Muscle layer of duodenum (tissue), 2 donors: ENCODE measurements around the gene RPL27A.
A peak's percentile ranks its signal among the peaks of the same experiment; 100 is the strongest.

Source experiments
- H3K27ac ChIP-seq: one replicate; pipeline ENCODE4 v1.7.0; 2013; ENCODE audit warnings: mild to moderate bottlenecking, low read length
- H3K27me3 ChIP-seq: one replicate; pipeline ENCODE4 v1.7.0; 2013; ENCODE audit warnings: low read depth, mild to moderate bottlenecking, control low read depth, low read length
- H3K36me3 ChIP-seq, 2 donors: one replicate each; pipeline ENCODE4 v1.7.0; 2013; ENCODE audit warnings: low read length in 2 of 2, control low read depth in 1 of 2, mild to moderate bottlenecking in 1 of 2; ENCODE audit not compliant: insufficient read depth in 2 of 2, control insufficient read depth in 1 of 2
- H3K4me1 ChIP-seq, 2 donors: one replicate each; pipeline ENCODE4 v1.7.0; 2013; ENCODE audit warnings: low read length in 2 of 2, mild to moderate bottlenecking in 2 of 2, control low read depth in 1 of 2, moderate library complexity in 1 of 2; ENCODE audit not compliant: insufficient read depth in 2 of 2, control insufficient read depth in 1 of 2
- H3K4me3 ChIP-seq, 2 donors: one replicate each; pipeline ENCODE4 v1.7.0; 2013; ENCODE audit warnings: low read length in 2 of 2, low read depth in 1 of 2, mild to moderate bottlenecking in 1 of 2
- H3K9me3 ChIP-seq, 2 donors: one replicate each; pipeline ENCODE4 v1.7.0; 2013; ENCODE audit warnings: low read length in 2 of 2, control low read depth in 1 of 2, mild to moderate bottlenecking in 1 of 2; ENCODE audit not compliant: control insufficient read depth in 1 of 2
- donor health status: healthy.

RPL27A gene

DNA sequence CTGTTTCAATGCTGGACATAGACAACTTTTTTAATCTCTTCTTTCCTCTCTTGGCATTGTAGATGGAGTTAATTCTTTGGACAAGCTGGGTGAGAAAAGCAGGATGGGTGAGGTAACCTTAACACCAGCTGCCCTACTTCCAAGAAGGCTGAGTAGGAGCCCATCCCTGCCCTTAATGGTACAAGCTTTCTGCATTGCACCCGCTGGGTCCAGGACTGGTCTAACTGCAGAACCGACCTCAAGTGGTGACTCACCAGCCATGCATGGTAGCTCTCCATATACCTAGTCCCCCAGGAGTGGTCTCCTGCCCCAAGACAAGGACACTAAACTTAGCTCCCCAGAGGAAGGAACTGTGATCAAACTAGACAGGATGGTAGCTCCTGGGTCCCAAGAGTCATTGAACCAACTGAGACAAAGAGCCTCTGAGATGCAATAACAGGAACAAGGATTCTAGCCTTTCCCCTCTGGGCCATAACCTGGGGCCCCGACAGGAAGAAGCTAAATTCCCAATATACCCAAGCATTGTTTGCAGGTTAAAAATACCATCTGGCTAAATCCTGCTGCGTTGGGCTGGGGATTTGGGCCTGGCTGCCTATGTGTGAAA is 32.1 kb downstream of the RPL27A start:
- Histone ChIP-seq H3K4me3 (no peak overlapping the region), H3K36me3 (peaks cover 24 to 38% of the 10 kb centered on the region in 2 donors), H3K4me1 (peaks cover 20 to 49% of the 10 kb centered on the region in 2 donors), H3K27ac (no peak overlapping the region), H3K27me3 (no peaks in the 10 kb centered on the region), H3K9me3 (no peaks in the 10 kb centered on the region)

DNA sequence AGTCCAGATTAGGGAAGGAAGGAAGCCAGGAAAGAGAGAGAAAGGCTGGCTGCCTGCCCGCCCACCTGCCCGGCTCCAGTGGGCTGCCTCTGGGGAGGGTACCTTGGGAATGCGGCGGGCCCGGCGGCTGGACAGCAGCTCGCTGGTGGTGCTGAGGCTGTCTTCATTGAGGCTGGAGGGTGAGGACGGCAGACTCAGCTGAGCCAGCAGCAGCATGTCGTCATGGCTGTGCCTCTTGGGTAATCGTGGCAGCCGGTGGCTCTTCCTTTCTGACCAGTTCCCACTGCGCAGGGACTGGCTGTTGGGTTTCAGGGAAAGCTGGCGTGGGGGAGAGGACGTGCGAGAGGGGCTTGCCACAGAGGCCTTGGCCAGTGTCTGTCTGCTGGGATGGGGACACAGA is 32.9 kb downstream of the RPL27A start:
- H3K27me3 ChIP-seq, result no peaks in the 10 kb centered on the region
- peaks cover 17 to 38% of the 10 kb centered on the region in 2 donors for H3K36me3 ChIP-seq
- peak overlapping the region in 1 of 2 donors; percentile 4 for H3K4me3 ChIP-seq
- H3K27ac ChIP-seq, result no peak overlapping the region
- H3K9me3 ChIP-seq, result no peaks in the 10 kb centered on the region
- H3K4me1 ChIP-seq, result peaks cover 26 to 56% of the 10 kb centered on the region in 2 donors

DNA sequence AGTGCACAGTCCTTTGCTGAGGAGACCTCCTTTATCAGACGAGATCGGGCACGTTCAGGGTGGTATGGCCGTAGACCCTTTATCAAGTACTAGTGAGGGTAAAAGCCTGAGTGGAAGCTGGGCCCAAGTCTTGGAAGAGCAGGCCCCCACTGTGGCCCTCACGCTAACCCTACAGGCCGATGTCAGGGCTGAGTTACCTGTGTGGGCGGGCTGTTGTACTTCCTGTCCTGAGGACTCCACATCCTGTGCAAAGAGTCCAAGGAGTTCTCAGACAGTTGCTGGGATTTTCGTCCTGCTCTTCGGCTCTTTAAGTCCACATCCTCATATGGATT is 34.9 kb downstream of the RPL27A start:
- peak overlapping the region; percentile 70 for H3K27ac ChIP-seq
- H3K9me3 ChIP-seq, result no peaks in the 10 kb centered on the region
- no peak overlapping the region for H3K4me3 ChIP-seq

DNA sequence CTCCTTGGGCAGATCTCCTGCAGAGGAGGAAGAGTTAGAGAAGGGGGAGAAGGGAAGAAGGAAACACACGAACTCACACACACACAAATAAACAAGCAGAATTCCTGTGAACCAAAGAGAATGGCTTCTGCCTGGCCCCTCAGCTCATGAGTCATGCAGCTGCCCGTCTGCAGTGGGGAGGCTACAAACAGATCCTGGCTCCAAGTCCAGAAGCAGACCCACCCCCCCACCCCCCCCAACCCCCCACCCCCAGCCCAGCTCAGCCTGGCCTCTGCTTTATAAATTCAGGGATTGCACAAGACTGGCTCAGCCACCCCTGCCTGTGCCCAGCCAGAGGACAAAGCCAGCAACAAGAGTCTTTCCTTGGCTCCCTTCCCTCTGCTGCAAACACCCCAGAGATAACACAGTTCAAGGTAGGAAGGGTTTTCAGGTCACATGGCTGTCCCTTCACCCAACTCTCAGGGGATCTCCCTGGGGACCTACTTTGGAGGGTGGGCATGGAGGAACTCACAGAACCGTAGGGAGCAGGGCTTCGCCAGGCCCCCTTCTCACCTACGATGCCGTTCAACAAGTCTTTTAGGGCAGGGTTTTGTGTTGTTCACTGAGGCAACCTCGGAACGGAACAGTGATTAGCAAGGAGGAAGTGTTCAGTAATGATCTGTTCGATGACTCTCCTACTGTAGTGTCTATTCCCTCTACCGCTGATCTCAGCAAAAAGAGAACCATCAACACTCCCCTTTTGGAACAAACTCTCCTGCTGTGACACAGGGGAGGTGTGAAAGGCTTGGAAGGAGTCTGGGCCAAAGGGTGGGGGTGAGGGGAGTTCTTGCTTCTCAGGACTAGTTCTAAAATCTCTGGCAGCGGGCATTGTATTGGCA is 35.5 kb downstream of the RPL27A start:
- Histone ChIP-seq H3K9me3 (no peaks in the 10 kb centered on the region), H3K27me3 (no peaks in the 10 kb centered on the region), H3K36me3 (peaks cover 9 to 26% of the 10 kb centered on the region in 2 donors), H3K4me1 (peaks cover 51 to 82% of the 10 kb centered on the region in 2 donors), H3K27ac (peak overlapping the region; percentile 95), H3K4me3 (peak overlapping the region; percentile 38 to 44)

More for the DNA sequence above, 34.9 kb downstream of the RPL27A start:
- Histone ChIP-seq H3K4me1 (peaks cover 45 to 76% of the 10 kb centered on the region in 2 donors), H3K27me3 (no peaks in the 10 kb centered on the region), H3K36me3 (peaks cover 9 to 32% of the 10 kb centered on the region in 2 donors)

DNA sequence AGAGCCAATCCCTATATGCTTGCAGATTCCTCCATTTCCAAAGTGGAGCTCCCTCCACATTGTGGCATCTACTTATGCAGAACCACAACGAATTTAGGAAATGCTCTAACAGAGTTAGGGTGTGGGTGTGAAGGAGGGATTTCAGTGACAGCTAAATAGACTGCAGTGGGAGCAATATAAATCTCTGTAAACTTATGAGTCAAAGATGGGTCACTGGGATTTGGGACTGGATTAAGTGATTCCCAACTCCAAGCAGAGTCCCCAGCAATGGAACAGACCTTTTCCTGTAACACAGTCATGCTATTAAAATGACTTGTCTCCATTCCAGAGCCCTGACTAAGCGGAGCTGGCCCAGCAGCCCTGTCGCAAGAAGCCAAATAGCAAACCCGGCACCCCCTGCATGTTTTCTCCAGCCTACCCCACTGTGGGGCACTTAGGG is 36.6 kb downstream of the RPL27A start:
- Histone ChIP-seq H3K9me3 (no peaks in the 10 kb centered on the region), H3K27me3 (no peaks in the 10 kb centered on the region), H3K4me1 (peaks cover 53 to 89% of the 10 kb centered on the region in 2 donors), H3K27ac (peak overlapping the region; percentile 95), H3K36me3 (peaks cover 8 to 18% of the 10 kb centered on the region in 2 donors), H3K4me3 (peak overlapping the region in 1 of 2 donors; percentile 44)

DNA sequence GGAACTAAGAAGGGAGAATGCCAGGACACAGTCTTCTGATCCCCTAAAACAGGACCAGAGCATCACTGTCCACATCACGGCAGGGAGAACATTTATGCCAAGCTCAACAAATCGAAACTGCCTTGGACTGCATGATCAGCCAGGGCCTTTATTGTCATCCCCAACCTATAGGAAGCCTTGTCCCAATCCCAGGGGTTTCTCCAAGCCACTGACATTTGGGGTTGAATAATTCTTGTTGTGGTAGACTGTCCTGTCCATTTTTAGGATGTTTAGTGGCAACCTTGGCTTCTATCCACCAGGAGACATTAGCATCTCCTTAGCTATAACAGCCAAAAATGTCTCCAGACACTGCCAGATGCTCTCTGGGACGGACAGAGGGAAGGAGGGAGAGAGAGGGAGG is 37.1 kb downstream of the RPL27A start:
- Histone ChIP-seq H3K27ac (peak overlapping the region; percentile 95), H3K36me3 (peaks cover 9 to 16% of the 10 kb centered on the region in 2 donors), H3K9me3 (no peaks in the 10 kb centered on the region), H3K4me3 (peak overlapping the region in 1 of 2 donors; percentile 15), H3K4me1 (peaks cover 53 to 87% of the 10 kb centered on the region in 2 donors), H3K27me3 (no peaks in the 10 kb centered on the region)

DNA sequence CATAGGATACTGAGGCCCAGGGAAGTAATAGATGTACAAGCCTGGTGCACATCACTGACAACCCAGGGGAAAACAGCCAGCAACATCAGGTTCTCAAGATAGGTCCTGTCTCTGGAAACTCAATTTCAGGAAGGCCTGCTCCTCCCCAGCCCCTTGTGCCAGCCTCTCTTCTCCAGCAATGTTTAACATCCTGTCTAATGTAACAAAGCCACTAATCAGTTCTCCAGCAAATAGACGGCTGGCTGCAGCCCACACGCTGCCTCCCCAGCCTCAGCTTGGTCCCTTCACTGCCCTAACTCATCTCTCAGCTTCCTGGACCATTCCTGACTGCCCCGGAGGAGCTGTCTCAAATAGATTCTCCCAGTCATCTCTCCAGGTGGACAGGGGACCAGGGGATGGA is 37.8 kb downstream of the RPL27A start:
- Histone ChIP-seq H3K9me3 (no peaks in the 10 kb centered on the region), H3K36me3 (peaks cover 12 to 13% of the 10 kb centered on the region in 2 donors), H3K27me3 (no peaks in the 10 kb centered on the region), H3K4me1 (peaks cover 53 to 81% of the 10 kb centered on the region in 2 donors), H3K27ac (peak overlapping the region; percentile 95), H3K4me3 (peak overlapping the region in 1 of 2 donors; percentile 15)

DNA sequence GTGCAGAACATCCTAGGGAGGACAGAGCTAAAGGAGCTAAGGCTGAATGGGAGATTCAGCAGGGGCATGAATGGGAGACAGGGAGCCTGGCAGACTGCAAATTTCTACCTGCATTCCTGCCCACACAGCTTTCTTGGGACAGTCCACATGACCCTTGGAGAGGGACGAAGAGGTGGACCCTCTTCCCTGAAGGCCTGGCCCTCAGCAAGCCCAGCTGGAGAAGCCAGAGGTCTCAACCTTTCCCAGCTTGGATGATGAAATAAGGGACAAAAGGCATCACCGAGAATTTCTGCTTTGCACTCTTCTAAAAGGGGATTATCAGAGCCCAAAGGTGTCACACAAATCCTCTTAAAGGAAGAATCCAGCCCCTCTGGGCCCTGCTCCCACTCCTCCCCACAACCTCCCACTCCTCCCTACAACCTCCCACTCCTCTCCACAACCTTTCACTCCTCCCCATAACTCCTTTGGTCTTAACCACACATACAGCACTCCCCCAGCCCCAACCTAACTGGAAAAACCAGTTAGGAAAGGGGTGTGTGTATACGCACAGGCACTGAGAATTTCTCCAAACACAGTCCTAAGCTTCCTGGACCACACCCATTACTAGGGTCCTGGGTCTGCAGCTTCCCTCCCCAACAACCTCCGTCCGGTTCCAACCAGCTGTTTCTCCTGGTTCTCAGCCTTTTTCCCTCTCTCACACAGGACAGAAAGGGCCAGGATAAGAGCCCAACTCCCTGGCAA is 38.4 kb downstream of the RPL27A start:
- H3K4me3 ChIP-seq, result peak overlapping the region in 1 of 2 donors; percentile 15

DNA sequence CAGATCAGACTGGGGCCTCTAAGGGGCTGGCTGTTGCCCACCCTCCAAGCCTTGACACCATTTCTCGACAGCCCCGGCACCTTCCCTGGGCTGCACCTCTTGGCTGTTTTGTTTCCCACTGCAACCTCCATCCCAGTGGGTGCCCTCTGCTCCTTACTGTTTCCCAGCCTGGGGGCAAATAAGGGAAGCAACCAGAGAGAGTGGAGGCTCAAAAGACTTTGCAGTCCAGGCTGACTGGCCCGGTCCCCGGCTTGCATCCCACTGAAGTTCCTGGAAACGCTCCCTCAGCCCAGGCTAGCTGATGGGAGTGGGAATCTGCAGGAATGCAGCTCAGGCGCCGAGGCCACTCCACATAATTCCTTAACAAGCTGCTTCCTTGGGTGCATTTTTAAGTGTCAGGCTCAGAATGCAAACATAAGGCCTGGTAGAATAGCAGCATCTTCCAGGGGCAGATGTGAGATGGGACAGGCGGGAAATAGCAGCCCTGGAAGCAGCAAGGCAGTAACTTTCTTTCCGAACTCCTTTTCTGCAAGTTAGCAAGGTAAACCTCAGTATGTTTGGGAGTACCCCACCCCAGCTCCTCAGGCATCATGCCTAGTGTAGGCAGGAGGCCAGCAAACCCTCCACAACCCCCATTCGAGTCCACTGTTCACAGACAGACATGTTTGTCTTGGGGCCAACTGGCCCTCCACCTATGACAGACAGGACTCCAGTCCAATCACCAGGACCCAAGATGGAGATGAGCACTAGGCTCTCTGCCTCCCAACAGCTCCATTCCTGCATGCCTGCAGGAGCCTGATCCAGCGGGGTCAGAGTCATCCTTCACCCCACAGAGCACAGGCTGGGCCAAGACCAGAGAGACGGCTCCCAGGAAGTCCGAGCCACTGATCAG is 39.3 kb downstream of the RPL27A start:
- H3K4me3 ChIP-seq, result peak overlapping the region in 1 of 2 donors; percentile 15
- peaks cover 16 to 21% of the 10 kb centered on the region in 2 donors for H3K36me3 ChIP-seq
- H3K9me3 ChIP-seq, result no peaks in the 10 kb centered on the region
- H3K27ac ChIP-seq, result peak overlapping the region; percentile 95
- H3K4me1 ChIP-seq, result peaks cover 53 to 73% of the 10 kb centered on the region in 2 donors
- H3K27me3 ChIP-seq, result no peaks in the 10 kb centered on the region

More for the DNA sequence above, 38.4 kb downstream of the RPL27A start:
- H3K36me3 ChIP-seq, result peaks cover 14 to 18% of the 10 kb centered on the region in 2 donors
- no peaks in the 10 kb centered on the region for H3K9me3 ChIP-seq
- H3K27ac ChIP-seq, result peak overlapping the region; percentile 95
- peaks cover 53 to 77% of the 10 kb centered on the region in 2 donors for H3K4me1 ChIP-seq
- H3K27me3 ChIP-seq, result no peaks in the 10 kb centered on the region

DNA sequence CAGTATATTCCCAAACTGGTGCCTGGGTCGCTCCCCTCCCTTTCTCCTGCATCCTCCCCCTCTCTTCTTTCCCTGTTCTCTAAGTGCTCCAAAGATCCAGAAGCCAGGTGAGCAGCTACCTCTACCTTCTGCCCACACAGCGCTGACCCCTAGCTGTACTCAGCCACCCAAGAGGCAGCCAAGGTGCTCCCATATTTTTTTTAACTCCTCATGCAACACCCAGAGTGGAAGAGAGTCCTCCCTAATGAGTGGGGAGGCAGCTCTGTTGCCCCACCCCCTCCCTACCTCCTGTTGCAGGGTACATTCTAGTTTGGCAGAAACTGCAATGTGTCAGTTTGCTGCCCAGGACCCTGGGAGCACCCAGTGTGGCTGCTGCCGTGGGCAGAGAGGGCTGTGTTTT is 40.2 kb downstream of the RPL27A start:
- Histone ChIP-seq H3K4me1 (peaks cover 48 to 71% of the 10 kb centered on the region in 2 donors), H3K4me3 (no peak overlapping the region), H3K27ac (peak overlapping the region; percentile 95), H3K27me3 (no peaks in the 10 kb centered on the region), H3K9me3 (no peaks in the 10 kb centered on the region), H3K36me3 (peaks cover 11 to 16% of the 10 kb centered on the region in 2 donors)
